GM10847 (cell line): ENCODE data around the gene C2CD2.

Experiments
- POLR2A ChIP-seq: IDR thresholded peaks from 2 replicates; pipeline ENCODE4 v1.6.1; 2011; ENCODE audit not compliant: insufficient read length; ENCODE audit errors: extremely low read depth

The C2CD2 gene

GRCh38 chr21:41864311-41865001, 89.4 kb downstream of the C2CD2 start:
- TF ChIP-seq POLR2A, result no peak

- no peak for TF ChIP-seq POLR2A
Observed at GRCh38 chr21:41863439-41863740, 90.4 kb downstream of the C2CD2 start.

- no peak for TF ChIP-seq POLR2A
Observed at GRCh38 chr21:41861987-41862386, 91.8 kb downstream of the C2CD2 start.

- TF ChIP-seq POLR2A, result no peak
Observed at GRCh38 chr21:41861255-41861654, 92.6 kb downstream of the C2CD2 start.

- no peak for TF ChIP-seq POLR2A
Observed at GRCh38 chr21:41859297-41859980, 94.4 kb downstream of the C2CD2 start.

- no peak for TF ChIP-seq POLR2A
Observed at GRCh38 chr21:41858466-41859296, 95.1 kb downstream of the C2CD2 start.

- no peak for TF ChIP-seq POLR2A
Observed at GRCh38 chr21:41857771-41858300, 96.0 kb downstream of the C2CD2 start.

- no peak for TF ChIP-seq POLR2A
Observed at GRCh38 chr21:41856572-41856971, 97.2 kb downstream of the C2CD2 start.

- TF ChIP-seq POLR2A, result no peak
Observed at GRCh38 chr21:41854426-41854995, 99.3 kb downstream of the C2CD2 start.

- no peak for TF ChIP-seq POLR2A
Observed at GRCh38 chr21:41852929-41853320, 100.9 kb downstream of the C2CD2 start.

GRCh38 chr21:41852151-41852928, 101.5 kb downstream of the C2CD2 start:
- TF ChIP-seq POLR2A, result no peak

GRCh38 chr21:41851090-41851790, 102.6 kb downstream of the C2CD2 start:
- no peak for TF ChIP-seq POLR2A

- TF ChIP-seq POLR2A, result no peak
Observed at GRCh38 chr21:41850085-41850484, 103.7 kb downstream of the C2CD2 start.

GRCh38 chr21:41848958-41849580, 104.7 kb downstream of the C2CD2 start:
- no peak for TF ChIP-seq POLR2A
